Measurements from ENCODE around the gene ERMAP.

The ERMAP gene

GRCh38 chr1:42784946-42785693, 31.8 kb upstream of the ERMAP start, which contains the start of gene TMEM269:
TSS of gene TMEM269 (plus strand) at chr1:42784991. CDS start at chr1:42789894, 4,903 bp downstream.
- no peak for TF ChIP-seq CTCF (conservative IDR thresholded peaks at IDR 0.05; ENCODE audit: low read depth)
- DNase-seq (ENCODE audit: low spot score) = no peak
- CTCF ChIA-PET = interaction anchor here (1.9 kb wide), 1 partner anchor 288 kb away, joined by 5 read pairs; no protein-coding TSS in a partner anchor
- H3K27ac ChIP-seq = no peak within 1 kb of the TSS
- POLR2A ChIA-PET (ENCODE audit: low non-redundant PET) = no interaction called here

GRCh38 chr1:42786097-42786496, 30.8 kb upstream of the ERMAP start:
- TF ChIP-seq CTCF (conservative IDR thresholded peaks at IDR 0.05; ENCODE audit: low read depth) = no peak
- no peak overlapping the region for H3K27ac ChIP-seq
- DNase-seq (ENCODE audit: low spot score) = no peak
- CTCF ChIA-PET = interaction anchor here (0.5 to 1.9 kb wide), 2 partner anchors 17 to 288 kb away, joined by 3 to 5 read pairs; no protein-coding TSS in a partner anchor
- POLR2A ChIA-PET (ENCODE audit: low non-redundant PET) = no interaction called here

GRCh38 chr1:42788021-42788420, 28.9 kb upstream of the ERMAP start:
- TF ChIP-seq CTCF (conservative IDR thresholded peaks at IDR 0.05; ENCODE audit: low read depth) = no peak
- POLR2A ChIA-PET (ENCODE audit: low non-redundant PET) = no interaction called here
- CTCF ChIA-PET = interaction anchor here (1.3 kb wide), 1 partner anchor 75 kb away, joined by 3 read pairs; no protein-coding TSS in a partner anchor
- DNase-seq (ENCODE audit: low spot score) = no peak
- no peak overlapping the region for H3K27ac ChIP-seq

GRCh38 chr1:42793824-42794223, 23.1 kb upstream of the ERMAP start:
- no peak for TF ChIP-seq CTCF (conservative IDR thresholded peaks at IDR 0.05; ENCODE audit: low read depth)
- no peak for DNase-seq (ENCODE audit: low spot score)
- ChIA-PET CTCF (no interaction called here), POLR2A (ENCODE audit: low non-redundant PET) (no interaction called here)
- H3K27ac ChIP-seq = no peak overlapping the region

GRCh38 chr1:42797414-42797813, 19.5 kb upstream of the ERMAP start:
- POLR2A ChIA-PET (ENCODE audit: low non-redundant PET) = no interaction called here
- no peak for TF ChIP-seq CTCF (conservative IDR thresholded peaks at IDR 0.05; ENCODE audit: low read depth)
- DNase-seq (ENCODE audit: low spot score) = no peak
- no peak overlapping the region for H3K27ac ChIP-seq
- CTCF ChIA-PET = no interaction called here

GRCh38 chr1:42797979-42798378, 18.9 kb upstream of the ERMAP start:
- ChIA-PET CTCF (no interaction called here), POLR2A (ENCODE audit: low non-redundant PET) (no interaction called here)
- no peak overlapping the region for H3K27ac ChIP-seq
- no peak for DNase-seq (ENCODE audit: low spot score)
- TF ChIP-seq CTCF (conservative IDR thresholded peaks at IDR 0.05; ENCODE audit: low read depth) = no peak

All from RWPE1 (cell line).